ENCODE measurements around the gene NFIB. TPM values are rescaled to one million over a fixed set of nuclear protein-coding genes. Genes with fewer than 3 reads are reported as not detected.

NFIB gene
- total and polyA plus RNA-seq, 2 of the 4 experiments (the other 2 are of a cell fraction): 1.4 to 2.0 TPM

DNA sequence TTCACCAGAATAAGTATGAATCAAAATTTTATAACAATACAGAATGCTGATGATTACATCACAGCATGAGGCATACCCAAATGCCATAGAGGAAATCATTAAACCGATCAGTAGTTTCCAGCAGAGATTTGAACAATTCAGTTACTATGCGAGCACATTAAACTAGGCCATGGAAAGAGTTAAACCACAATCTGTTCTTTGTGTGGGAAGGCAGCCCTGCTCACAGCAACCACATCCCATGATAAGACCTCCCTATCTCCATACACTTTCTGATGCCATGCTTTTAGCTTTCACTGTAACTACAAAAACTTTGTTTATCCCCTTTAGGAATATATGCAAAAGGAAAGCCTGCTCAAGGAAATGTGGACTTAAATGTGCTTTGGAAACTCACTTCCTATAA is 4.5 kb downstream of the NFIB start:
- no peaks in the 10 kb centered on the region for H3K4me1 ChIP-seq (ENCODE audit: control insufficient read depth, insufficient read depth, low read length)
- H2BK15ac ChIP-seq (ENCODE audit: low read depth, low read length): no peak overlapping the region
- H3K9me1 ChIP-seq (ENCODE audit: insufficient read depth, low read length): no peaks in the 10 kb centered on the region
- no peak overlapping the region for H3K4me2 ChIP-seq (ENCODE audit: low read depth, low read length)
- CTCF ChIA-PET: no interaction called here
- WGBS, 2 experiments (ENCODE audit: extremely low coverage in 2 of 2, insufficient read length in 1 of 2): no CpG with 5 or more reads among the region's 2 CpGs
- H3K36me3 ChIP-seq (ENCODE audit: control insufficient read depth, insufficient read depth, low read length): no peaks in the 10 kb centered on the region
- no peaks in the 10 kb centered on the region for H3K79me1 ChIP-seq (ENCODE audit: low read depth in 1 of 2, low read length in 2 of 2)
- H3K23ac ChIP-seq (ENCODE audit: low read depth, low read length): no peak overlapping the region
- H3K27ac ChIP-seq (ENCODE audit: insufficient read depth, low read length): no peak overlapping the region
- no peak overlapping the region for H3K56ac ChIP-seq (ENCODE audit: extremely low read depth, insufficient read depth, low read length)
- H4K5ac ChIP-seq (ENCODE audit: low read depth, low read length): no peak overlapping the region
- H2BK5ac ChIP-seq (ENCODE audit: low read depth, low read length, poor library complexity, severe bottlenecking): no peak overlapping the region
- H3K4me3 ChIP-seq (ENCODE audit: insufficient read depth, low read depth, low read length): no peak overlapping the region
- H4K20me1 ChIP-seq (ENCODE audit: insufficient read depth, low read length): no peaks in the 10 kb centered on the region
- H2AK5ac ChIP-seq (ENCODE audit: low read depth, low read length): no peak overlapping the region
- H3K9ac ChIP-seq (ENCODE audit: low read depth, low read length): no peak overlapping the region
- TF ChIP-seq NFE2L2 (IDR thresholded peaks at IDR 0.05; ENCODE audit: low read depth, low read length) (no peak), RCOR1 (IDR thresholded peaks at IDR 0.05; ENCODE audit: insufficient replicate concordance, low read length) (no peak), CHD1 (IDR thresholded peaks at IDR 0.05; ENCODE audit: low read depth, low read length) (no peak), MAZ (IDR thresholded peaks at IDR 0.05; ENCODE audit: borderline replicate concordance, low read depth, low read length) (no peak), RAD21 (IDR thresholded peaks at IDR 0.05; ENCODE audit: low read length) (no peak), RFX5 (IDR thresholded peaks at IDR 0.05; ENCODE audit: low read depth, low read length) (no peak), POLR2A (IDR thresholded peaks at IDR 0.05; ENCODE audit: low read depth, low read length) (no peak), SMC3 (IDR thresholded peaks at IDR 0.05; ENCODE audit: low read depth, low read length) (no peak), BHLHE40 (IDR thresholded peaks at IDR 0.05; ENCODE audit: low read depth, low read length) (no peak), MXI1 (IDR thresholded peaks at IDR 0.05; ENCODE audit: borderline replicate concordance, low read depth, low read length) (no peak), MAFK (IDR thresholded peaks at IDR 0.05; ENCODE audit: low read depth, low read length) (no peak), CEBPB (IDR thresholded peaks at IDR 0.05; ENCODE audit: low read depth, low read length) (no peak), FOS (IDR thresholded peaks at IDR 0.05; ENCODE audit: low read depth, low read length) (no peak)
- TF ChIP-seq, protein P1, sequence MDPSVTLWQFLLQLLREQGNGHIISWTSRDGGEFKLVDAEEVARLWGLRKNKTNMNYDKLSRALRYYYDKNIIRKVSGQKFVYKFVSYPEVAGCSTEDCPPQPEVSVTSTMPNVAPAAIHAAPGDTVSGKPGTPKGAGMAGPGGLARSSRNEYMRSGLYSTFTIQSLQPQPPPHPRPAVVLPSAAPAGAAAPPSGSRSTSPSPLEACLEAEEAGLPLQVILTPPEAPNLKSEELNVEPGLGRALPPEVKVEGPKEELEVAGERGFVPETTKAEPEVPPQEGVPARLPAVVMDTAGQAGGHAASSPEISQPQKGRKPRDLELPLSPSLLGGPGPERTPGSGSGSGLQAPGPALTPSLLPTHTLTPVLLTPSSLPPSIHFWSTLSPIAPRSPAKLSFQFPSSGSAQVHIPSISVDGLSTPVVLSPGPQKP (IDR thresholded peaks at IDR 0.05; ENCODE audit: borderline replicate concordance, low read depth, low read length): no peak
- TF ChIP-seq, protein P2, sequence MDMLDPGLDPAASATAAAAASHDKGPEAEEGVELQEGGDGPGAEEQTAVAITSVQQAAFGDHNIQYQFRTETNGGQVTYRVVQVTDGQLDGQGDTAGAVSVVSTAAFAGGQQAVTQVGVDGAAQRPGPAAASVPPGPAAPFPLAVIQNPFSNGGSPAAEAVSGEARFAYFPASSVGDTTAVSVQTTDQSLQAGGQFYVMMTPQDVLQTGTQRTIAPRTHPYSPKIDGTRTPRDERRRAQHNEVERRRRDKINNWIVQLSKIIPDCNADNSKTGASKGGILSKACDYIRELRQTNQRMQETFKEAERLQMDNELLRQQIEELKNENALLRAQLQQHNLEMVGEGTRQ (IDR thresholded peaks at IDR 0.05; ENCODE audit: low read depth, low read length): no peak
- TF ChIP-seq, protein P3, sequence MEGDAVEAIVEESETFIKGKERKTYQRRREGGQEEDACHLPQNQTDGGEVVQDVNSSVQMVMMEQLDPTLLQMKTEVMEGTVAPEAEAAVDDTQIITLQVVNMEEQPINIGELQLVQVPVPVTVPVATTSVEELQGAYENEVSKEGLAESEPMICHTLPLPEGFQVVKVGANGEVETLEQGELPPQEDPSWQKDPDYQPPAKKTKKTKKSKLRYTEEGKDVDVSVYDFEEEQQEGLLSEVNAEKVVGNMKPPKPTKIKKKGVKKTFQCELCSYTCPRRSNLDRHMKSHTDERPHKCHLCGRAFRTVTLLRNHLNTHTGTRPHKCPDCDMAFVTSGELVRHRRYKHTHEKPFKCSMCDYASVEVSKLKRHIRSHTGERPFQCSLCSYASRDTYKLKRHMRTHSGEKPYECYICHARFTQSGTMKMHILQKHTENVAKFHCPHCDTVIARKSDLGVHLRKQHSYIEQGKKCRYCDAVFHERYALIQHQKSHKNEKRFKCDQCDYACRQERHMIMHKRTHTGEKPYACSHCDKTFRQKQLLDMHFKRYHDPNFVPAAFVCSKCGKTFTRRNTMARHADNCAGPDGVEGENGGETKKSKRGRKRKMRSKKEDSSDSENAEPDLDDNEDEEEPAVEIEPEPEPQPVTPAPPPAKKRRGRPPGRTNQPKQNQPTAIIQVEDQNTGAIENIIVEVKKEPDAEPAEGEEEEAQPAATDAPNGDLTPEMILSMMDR (conservative IDR thresholded peaks at IDR 0.05; ENCODE audit: low read depth, low read length): no peak
- no peaks in the 10 kb centered on the region for H3K9me3 ChIP-seq (ENCODE audit: control insufficient read depth, insufficient read depth, low read length)
- H3K4ac ChIP-seq (ENCODE audit: low read depth, low read length): no peak overlapping the region
- H2BK20ac ChIP-seq (ENCODE audit: low read depth, low read length): no peak overlapping the region
- no peak overlapping the region for H3K18ac ChIP-seq (ENCODE audit: low read depth, low read length)
- no peak overlapping the region for H3K14ac ChIP-seq (replicated peaks; ENCODE audit: low read depth, low read length)
- no peak overlapping the region for H4K91ac ChIP-seq (ENCODE audit: insufficient read depth, low read depth, low read length)
- BruUV-seq (replicated peaks): no TSS peak
- ATAC-seq (ENCODE audit: low read depth) (no peak), DNase-seq (peak; percentile 24)
- no peak overlapping the region for H2AFZ ChIP-seq (replicated peaks; ENCODE audit: low read length, poor library complexity)
- intact Hi-C loops (cut with micrococcal nuclease) (no loop called here), dilution Hi-C loops (cut with HindIII; ENCODE audit: low sequenced_read_pairs, unreplicated experiment) (no loop called here), in situ Hi-C loops (cut with MboI; ENCODE audit: low sequenced_read_pairs) (no loop called here)
- peaks cover 46% of the 10 kb centered on the region for H3K27me3 ChIP-seq (ENCODE audit: control insufficient read depth, insufficient read depth, low read length)
- no peak overlapping the region for H4K8ac ChIP-seq (ENCODE audit: low read depth in 2 of 2, low read length in 2 of 2)
- H2BK120ac ChIP-seq (ENCODE audit: low read depth, low read length): no peak overlapping the region
- H2AK9ac ChIP-seq (replicated peaks; ENCODE audit: low read depth, low read length, poor library complexity): no peak overlapping the region
- POLR2A ChIA-PET (ENCODE audit: unreplicated experiment): no interaction called here
